ENCODE results near the gene PCNT. TPM values are rescaled to one million over a fixed set of nuclear protein-coding genes. Genes with fewer than 3 reads are reported as not detected.

The PCNT gene
- total RNA-seq, 1 donor from 2014 or later: 15.9 TPM

GRCh38 chr21:46478910-46479309 is 155.0 kb downstream of the PCNT start:
- no peak for DNase-seq (ENCODE audit: low spot score)

GRCh38 chr21:46480466-46480865 is 156.5 kb downstream of the PCNT start:
- DNase-seq (ENCODE audit: low spot score): no peak

- no peak for DNase-seq (ENCODE audit: low spot score)
Measured at GRCh38 chr21:46482225-46482845, 158.4 kb downstream of the PCNT start.

GRCh38 chr21:46482846-46483231 is 158.9 kb downstream of the PCNT start:
- DNase-seq (ENCODE audit: low spot score): no peak

GRCh38 chr21:46483300-46484295 is 159.6 kb downstream of the PCNT start:
- no peak for DNase-seq (ENCODE audit: low spot score)

- DNase-seq (ENCODE audit: low spot score): no peak
Measured at GRCh38 chr21:46486481-46487126, 162.6 kb downstream of the PCNT start.

GRCh38 chr21:46489162-46489663 is 165.3 kb downstream of the PCNT start:
- DNase-seq (ENCODE audit: low spot score): no peak

GRCh38 chr21:46489800-46490199 is 165.8 kb downstream of the PCNT start:
- DNase-seq (ENCODE audit: low spot score): no peak

- DNase-seq (ENCODE audit: low spot score): no peak
Measured at GRCh38 chr21:46491553-46491952, 167.6 kb downstream of the PCNT start.

GRCh38 chr21:46492851-46493250 is 168.9 kb downstream of the PCNT start:
- DNase-seq (ENCODE audit: low spot score): no peak

- DNase-seq (ENCODE audit: low spot score): no peak
Measured at GRCh38 chr21:46493828-46494227, 169.9 kb downstream of the PCNT start.

Other genes with a start within 250 kb of the PCNT start
- 2,192 TPM for gene COL6A2, start 226.0 kb upstream of the PCNT start, total RNA-seq (ENCODE audit: insufficient read depth, low replicate concordance)
- gene FTCD, start 168.6 kb upstream of the PCNT start, total RNA-seq (ENCODE audit: insufficient read depth, low replicate concordance): not detected
- gene SPATC1L, start 139.7 kb upstream of the PCNT start, total RNA-seq (ENCODE audit: insufficient read depth, low replicate concordance): 3.4 TPM
- 53.2 TPM for gene LSS, start 95.4 kb upstream of the PCNT start, total RNA-seq (ENCODE audit: insufficient read depth, low replicate concordance)
- gene MCM3AP, start 38.5 kb upstream of the PCNT start, total RNA-seq (ENCODE audit: insufficient read depth, low replicate concordance): 35.2 TPM
- 16.6 TPM for gene YBEY, start 37.8 kb upstream of the PCNT start, total RNA-seq (ENCODE audit: insufficient read depth, low replicate concordance)
- 12.3 TPM for gene C21orf58, start 286 bp upstream of the PCNT start, total RNA-seq (ENCODE audit: insufficient read depth, low replicate concordance)
- gene DIP2A, start 134.7 kb downstream of the PCNT start, total RNA-seq (ENCODE audit: insufficient read depth, low replicate concordance): 29.1 TPM

All from umbilical cord (tissue), 2 donors.